GM21723 (cell line): ENCODE results near the gene DCST1.
A peak's percentile ranks its signal among the peaks of the same experiment; 100 is the strongest.

ENCODE experiments used
- ATAC-seq: cut with Tn5 transposase; IDR thresholded peaks from one replicate; pipeline ENCODE4 v1.9.1; 2021; ENCODE audit warnings: mild to moderate bottlenecking, moderate library complexity; ENCODE audit not compliant: unreplicated experiment

The DCST1 gene

GRCh38 chr1:155050560-155051341 lies 17.1 kb downstream of the DCST1 start, which contains the start of gene ADAM15:
TSS of gene ADAM15 (plus strand) at chr1:155051316. CDS start at chr1:155051387, 71 bp downstream.
- ATAC-seq: peak; percentile 65

- no peak for ATAC-seq
Measured at GRCh38 chr1:155051342-155051776, 17.7 kb downstream of the DCST1 start.

- no peak for ATAC-seq
Measured at GRCh38 chr1:155051777-155052398, 18.3 kb downstream of the DCST1 start.

- ATAC-seq: no peak
Measured at GRCh38 chr1:155052439-155053395, 19.1 kb downstream of the DCST1 start.

- no peak for ATAC-seq
Measured at GRCh38 chr1:155053531-155054105, 20.0 kb downstream of the DCST1 start.

- no peak for ATAC-seq
Measured at GRCh38 chr1:155057104-155057503, 23.5 kb downstream of the DCST1 start.

- no peak for ATAC-seq
Measured at GRCh38 chr1:155057788-155058211, 24.2 kb downstream of the DCST1 start.

- ATAC-seq: no peak
Measured at GRCh38 chr1:155060736-155061135, 27.1 kb downstream of the DCST1 start.

- no peak for ATAC-seq
Measured at GRCh38 chr1:155061381-155062150, 27.9 kb downstream of the DCST1 start.

- no peak for ATAC-seq
Measured at GRCh38 chr1:155062151-155062686, 28.6 kb downstream of the DCST1 start.

GRCh38 chr1:155062702-155063411 lies 29.2 kb downstream of the DCST1 start:
- no peak for ATAC-seq

- peak; percentile 77 for ATAC-seq
Measured at GRCh38 chr1:155063550-155064110, 30.0 kb downstream of the DCST1 start, which contains the start of gene EFNA4. TSS of gene EFNA4 (plus strand) at chr1:155063740. CDS start at chr1:155063824, 84 bp downstream.

GRCh38 chr1:155064111-155064831 lies 30.6 kb downstream of the DCST1 start:
- peak; percentile 22 for ATAC-seq

- no peak for ATAC-seq
Measured at GRCh38 chr1:155064832-155065429, 31.3 kb downstream of the DCST1 start.

- no peak for ATAC-seq
Measured at GRCh38 chr1:155066777-155067176, 33.2 kb downstream of the DCST1 start.

GRCh38 chr1:155068599-155068998 lies 35.0 kb downstream of the DCST1 start:
- ATAC-seq: no peak

GRCh38 chr1:155069551-155070157 lies 36.0 kb downstream of the DCST1 start:
- no peak for ATAC-seq
